Measurements from ENCODE around the gene ASIC2.

ASIC2 gene

GRCh38 chr17:33335491-33336173, 42.5 kb upstream of the ASIC2 start:
- Histone ChIP-seq H4K20me1 (ENCODE audit: control insufficient read depth, insufficient read depth, low read depth, low read length) (no peaks in the 10 kb centered on the region), H3K9me2 (replicated peaks; ENCODE audit: control insufficient read depth, low read length) (no peaks in the 10 kb centered on the region), H3F3A (ENCODE audit: control insufficient read depth, insufficient read depth) (no peaks in the 10 kb centered on the region), H3K4me3 (ENCODE audit: low read length) (no peak overlapping the region), H3K79me2 (ENCODE audit: control insufficient read depth, low read length) (no peaks in the 10 kb centered on the region), H3K4me1 (ENCODE audit: control insufficient read depth, low read length) (no peaks in the 10 kb centered on the region), H3K36me3 (ENCODE audit: control insufficient read depth, low read length) (no peaks in the 10 kb centered on the region), H3K9me3 (ENCODE audit: control insufficient read depth, insufficient read depth, low read length) (no peaks in the 10 kb centered on the region), H3K4me2 (ENCODE audit: low read length) (no peak overlapping the region), H3K27me3 (ENCODE audit: control insufficient read depth, low read length) (no peaks in the 10 kb centered on the region), H3K27ac (ENCODE audit: low read depth, low read length) (no peak overlapping the region)
- TF ChIP-seq CTCF (IDR thresholded peaks at IDR 0.05; ENCODE audit: low read depth, low read length, poor library complexity, severe bottlenecking) (no peak), EZH2phosphoT487 (IDR thresholded peaks at IDR 0.05; ENCODE audit: borderline replicate concordance, low read length) (no peak)

GRCh38 chr17:33334703-33335102, 41.6 kb upstream of the ASIC2 start:
- TF ChIP-seq EZH2phosphoT487 (IDR thresholded peaks at IDR 0.05; ENCODE audit: borderline replicate concordance, low read length) (no peak), CTCF (IDR thresholded peaks at IDR 0.05; ENCODE audit: low read depth, low read length, poor library complexity, severe bottlenecking) (no peak)
- Histone ChIP-seq H3K27ac (ENCODE audit: low read depth, low read length) (no peak overlapping the region), H4K20me1 (ENCODE audit: control insufficient read depth, insufficient read depth, low read depth, low read length) (no peaks in the 10 kb centered on the region)

GRCh38 chr17:33330877-33331276, 37.8 kb upstream of the ASIC2 start:
- Histone ChIP-seq H3K4me1 (ENCODE audit: control insufficient read depth, low read length) (no peaks in the 10 kb centered on the region), H3K27me3 (ENCODE audit: control insufficient read depth, low read length) (no peaks in the 10 kb centered on the region), H3K9me3 (ENCODE audit: control insufficient read depth, insufficient read depth, low read length) (no peaks in the 10 kb centered on the region), H4K20me1 (ENCODE audit: control insufficient read depth, insufficient read depth, low read depth, low read length) (no peaks in the 10 kb centered on the region), H3K27ac (ENCODE audit: low read depth, low read length) (no peak overlapping the region), H3F3A (ENCODE audit: control insufficient read depth, insufficient read depth) (no peaks in the 10 kb centered on the region), H3K36me3 (ENCODE audit: control insufficient read depth, low read length) (no peaks in the 10 kb centered on the region), H3K4me2 (ENCODE audit: low read length) (no peak overlapping the region), H3K79me2 (ENCODE audit: control insufficient read depth, low read length) (no peaks in the 10 kb centered on the region), H3K9me2 (replicated peaks; ENCODE audit: control insufficient read depth, low read length) (no peaks in the 10 kb centered on the region), H3K4me3 (ENCODE audit: low read length) (no peak overlapping the region)
- no peak for TF ChIP-seq CTCF (IDR thresholded peaks at IDR 0.05; ENCODE audit: low read depth, low read length, poor library complexity, severe bottlenecking)
- no peak for TF ChIP-seq EZH2phosphoT487 (IDR thresholded peaks at IDR 0.05; ENCODE audit: borderline replicate concordance, low read length)

More at GRCh38 chr17:33334703-33335102, 41.6 kb upstream of the ASIC2 start:
- Histone ChIP-seq H3K9me2 (replicated peaks; ENCODE audit: control insufficient read depth, low read length) (no peaks in the 10 kb centered on the region), H3K4me3 (ENCODE audit: low read length) (no peak overlapping the region), H3K36me3 (ENCODE audit: control insufficient read depth, low read length) (no peaks in the 10 kb centered on the region), H3K79me2 (ENCODE audit: control insufficient read depth, low read length) (no peaks in the 10 kb centered on the region), H3K9me3 (ENCODE audit: control insufficient read depth, insufficient read depth, low read length) (no peaks in the 10 kb centered on the region), H3F3A (ENCODE audit: control insufficient read depth, insufficient read depth) (no peaks in the 10 kb centered on the region), H3K27me3 (ENCODE audit: control insufficient read depth, low read length) (no peaks in the 10 kb centered on the region), H3K4me2 (ENCODE audit: low read length) (no peak overlapping the region), H3K4me1 (ENCODE audit: control insufficient read depth, low read length) (no peaks in the 10 kb centered on the region)
